Endothelial cell (in vitro differentiated cells): Measurements from ENCODE around the gene CBARP. TPM values are rescaled to one million over a fixed set of nuclear protein-coding genes. Genes with fewer than 3 reads are reported as not detected.

ENCODE experiments used
- DNase-seq: peaks from one replicate; pipeline ENCODE4 v3.0.0; 2021; ENCODE audit warnings: low spot score
- H3K27ac Mint-ChIP-seq: one replicate; pipeline ENCODE4 v1.8.0; 2021; ENCODE audit warnings: mixed read lengths, inconsistent platforms; ENCODE audit not compliant: unreplicated experiment
- H3K27me3 Mint-ChIP-seq: one replicate; pipeline ENCODE4 v1.8.0; 2021; ENCODE audit warnings: mild to moderate bottlenecking, moderate library complexity, mixed read lengths, inconsistent platforms; ENCODE audit not compliant: unreplicated experiment
- H3K36me3 Mint-ChIP-seq: one replicate; pipeline ENCODE4 v1.8.0; 2021; ENCODE audit warnings: mild to moderate bottlenecking, low read depth, mixed read lengths, inconsistent platforms; ENCODE audit not compliant: unreplicated experiment
- H3K4me1 Mint-ChIP-seq: one replicate; pipeline ENCODE4 v1.8.0; 2021; ENCODE audit warnings: mild to moderate bottlenecking, mixed read lengths, inconsistent platforms; ENCODE audit not compliant: unreplicated experiment
- H3K4me3 Mint-ChIP-seq: one replicate; pipeline ENCODE4 v1.8.0; 2021; ENCODE audit warnings: mild to moderate bottlenecking, mixed read lengths, inconsistent platforms; ENCODE audit not compliant: unreplicated experiment
- H3K9me3 Mint-ChIP-seq: one replicate; pipeline ENCODE4 v1.8.0; 2021; ENCODE audit warnings: mixed read lengths, inconsistent platforms; ENCODE audit not compliant: unreplicated experiment
- total RNA-seq: library from RNA; stranded (reverse); fragmentation: NEBNext Ultra II Directional; extraction: Animal tissue kit (Norgen Biotek cat#: 25700); gene quantifications from one replicate; pipeline ENCODE4 v1.2.1, GENCODE V29; 2021; ENCODE audit not compliant: unreplicated experiment
- TF ChIP-seq, protein P1 (sequence below): fragments of 200-600 bp; sonication (generic); IDR thresholded peaks from one replicate; pipeline ENCODE4 v1.5.0; 2021; ENCODE audit warnings: antibody characterized with exemption; ENCODE audit not compliant: unreplicated experiment

The CBARP gene
- total RNA-seq, 1 donor from 2014 or later = 10.4 TPM

DNA sequence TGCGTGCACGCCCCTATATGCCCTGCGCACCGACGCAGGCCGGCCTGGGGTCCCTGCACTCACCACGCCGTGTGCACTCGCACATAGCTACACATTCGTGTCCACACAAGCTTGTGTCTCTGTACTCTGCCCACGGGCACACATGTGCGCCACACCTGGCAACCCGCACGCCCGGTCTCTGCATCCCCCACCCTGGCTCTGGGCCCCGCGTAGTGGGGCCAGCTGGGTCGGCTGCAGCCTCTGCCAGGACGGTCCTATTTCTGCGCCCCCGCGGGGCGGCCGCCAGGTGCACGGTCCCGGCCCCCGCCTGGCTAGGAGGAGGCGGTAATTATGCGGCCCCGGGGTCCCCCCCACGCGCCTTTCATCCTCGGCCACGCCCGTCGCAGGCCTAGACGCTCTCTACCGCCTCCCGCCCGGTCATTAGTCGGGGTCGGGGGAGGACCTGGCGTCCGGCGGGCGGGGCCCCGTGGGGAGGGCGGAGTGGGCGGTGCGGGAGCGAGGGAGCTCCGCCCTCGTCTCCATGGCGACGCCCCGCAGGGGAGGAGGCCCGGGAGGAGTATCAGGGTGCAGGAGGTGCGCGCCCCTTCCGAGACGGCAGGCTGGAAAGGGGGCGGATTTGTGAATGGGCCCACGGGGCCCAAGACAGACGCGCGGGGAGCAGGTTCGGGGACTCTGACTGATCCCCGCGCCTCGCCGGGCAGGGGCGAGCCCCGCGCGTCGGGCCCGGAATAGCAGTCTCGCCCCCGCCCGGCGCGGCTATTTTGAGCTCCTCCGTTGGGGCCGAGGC lies 28.5 kb upstream of the CBARP start:
- no peak overlapping the region for H3K27ac Mint-ChIP-seq
- no peak overlapping the region for H3K4me3 Mint-ChIP-seq
- peaks cover 36% of the 10 kb centered on the region for H3K4me1 Mint-ChIP-seq
- DNase-seq = peak; percentile 78
- H3K36me3 Mint-ChIP-seq = peaks cover 8% of the 10 kb centered on the region
- peaks cover 21% of the 10 kb centered on the region for H3K27me3 Mint-ChIP-seq
- TF ChIP-seq, protein P1, sequence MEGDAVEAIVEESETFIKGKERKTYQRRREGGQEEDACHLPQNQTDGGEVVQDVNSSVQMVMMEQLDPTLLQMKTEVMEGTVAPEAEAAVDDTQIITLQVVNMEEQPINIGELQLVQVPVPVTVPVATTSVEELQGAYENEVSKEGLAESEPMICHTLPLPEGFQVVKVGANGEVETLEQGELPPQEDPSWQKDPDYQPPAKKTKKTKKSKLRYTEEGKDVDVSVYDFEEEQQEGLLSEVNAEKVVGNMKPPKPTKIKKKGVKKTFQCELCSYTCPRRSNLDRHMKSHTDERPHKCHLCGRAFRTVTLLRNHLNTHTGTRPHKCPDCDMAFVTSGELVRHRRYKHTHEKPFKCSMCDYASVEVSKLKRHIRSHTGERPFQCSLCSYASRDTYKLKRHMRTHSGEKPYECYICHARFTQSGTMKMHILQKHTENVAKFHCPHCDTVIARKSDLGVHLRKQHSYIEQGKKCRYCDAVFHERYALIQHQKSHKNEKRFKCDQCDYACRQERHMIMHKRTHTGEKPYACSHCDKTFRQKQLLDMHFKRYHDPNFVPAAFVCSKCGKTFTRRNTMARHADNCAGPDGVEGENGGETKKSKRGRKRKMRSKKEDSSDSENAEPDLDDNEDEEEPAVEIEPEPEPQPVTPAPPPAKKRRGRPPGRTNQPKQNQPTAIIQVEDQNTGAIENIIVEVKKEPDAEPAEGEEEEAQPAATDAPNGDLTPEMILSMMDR = no peak
- no peaks in the 10 kb centered on the region for H3K9me3 Mint-ChIP-seq

DNA sequence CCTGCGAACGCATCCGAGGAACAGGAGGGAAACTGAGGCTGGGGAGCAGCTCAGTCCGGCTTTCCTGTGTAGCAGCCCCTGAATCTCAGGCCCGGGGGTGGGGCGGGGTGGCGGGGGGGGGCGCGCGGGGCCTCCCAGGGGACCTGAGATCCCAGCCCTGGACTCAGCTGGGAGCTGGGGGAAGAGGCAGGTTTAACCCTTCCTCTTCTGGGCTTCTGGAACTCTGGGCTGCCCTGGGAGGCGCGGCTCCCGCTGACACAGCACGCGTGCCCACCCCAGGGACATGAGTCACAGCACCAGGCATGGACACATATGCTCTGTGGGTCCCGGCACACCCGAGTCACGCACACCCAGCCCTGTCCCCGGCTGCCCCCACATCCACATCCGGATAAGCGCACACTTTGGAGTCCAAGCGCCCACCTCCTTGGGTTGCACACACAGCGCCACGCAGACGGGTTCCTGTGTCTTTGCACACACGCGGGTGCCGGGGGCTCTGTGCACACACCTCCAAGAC lies 27.9 kb upstream of the CBARP start:
- no peak for DNase-seq
- no peak overlapping the region for H3K27ac Mint-ChIP-seq
- peaks cover 31% of the 10 kb centered on the region for H3K4me1 Mint-ChIP-seq
- H3K36me3 Mint-ChIP-seq = peaks cover 2% of the 10 kb centered on the region
- peak overlapping the region; percentile 85 for H3K4me3 Mint-ChIP-seq
- H3K27me3 Mint-ChIP-seq = peaks cover 22% of the 10 kb centered on the region
- no peaks in the 10 kb centered on the region for H3K9me3 Mint-ChIP-seq
- TF ChIP-seq, protein P1 = no peak

DNA sequence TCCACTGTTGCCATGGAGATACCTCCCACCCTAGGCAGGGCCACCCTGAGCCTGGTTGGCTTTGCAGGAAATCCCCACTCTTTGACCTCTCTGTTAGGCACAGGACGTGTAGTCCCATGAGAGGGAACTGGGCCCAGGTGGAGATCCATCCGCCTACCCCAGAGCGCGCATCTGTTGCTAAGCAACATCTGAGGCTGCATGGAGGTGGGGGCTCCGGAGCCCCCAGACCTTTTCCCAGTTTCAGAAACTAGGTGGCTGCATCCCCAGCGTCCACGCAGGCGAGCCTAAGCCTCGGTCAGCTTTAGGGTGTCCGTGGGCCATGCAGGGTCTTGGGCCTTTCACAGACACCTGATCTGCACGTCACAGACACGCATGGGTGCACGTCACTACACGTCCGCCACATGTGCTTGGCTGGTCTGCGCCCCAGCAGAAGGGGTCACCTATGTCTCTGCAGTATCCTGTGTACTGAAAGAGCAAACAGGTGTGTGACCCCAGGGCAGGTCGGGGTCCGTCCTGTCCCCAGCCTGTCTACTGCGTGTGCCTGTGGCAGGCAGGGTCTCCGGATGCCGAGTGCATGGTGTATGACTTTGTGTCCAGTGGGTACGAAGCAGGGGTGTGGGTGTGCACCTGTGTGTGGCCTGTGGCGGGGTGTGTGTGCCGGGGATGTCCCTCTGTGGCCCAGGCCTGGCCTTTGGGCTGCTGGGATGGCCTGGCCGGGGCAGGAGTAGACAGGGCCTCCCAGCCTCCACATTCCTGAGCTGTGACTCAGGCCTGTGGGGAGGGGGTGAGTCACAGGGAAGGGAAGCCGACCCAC lies 27.2 kb upstream of the CBARP start:
- Mint-ChIP-seq H3K9me3 (no peaks in the 10 kb centered on the region), H3K27me3 (peaks cover 22% of the 10 kb centered on the region), H3K4me3 (peak overlapping the region; percentile 85), H3K27ac (peak overlapping the region; percentile 30), H3K36me3 (no peaks in the 10 kb centered on the region), H3K4me1 (peaks cover 25% of the 10 kb centered on the region)
- peak; percentile 60 for DNase-seq
- TF ChIP-seq, protein P1 = no peak

DNA sequence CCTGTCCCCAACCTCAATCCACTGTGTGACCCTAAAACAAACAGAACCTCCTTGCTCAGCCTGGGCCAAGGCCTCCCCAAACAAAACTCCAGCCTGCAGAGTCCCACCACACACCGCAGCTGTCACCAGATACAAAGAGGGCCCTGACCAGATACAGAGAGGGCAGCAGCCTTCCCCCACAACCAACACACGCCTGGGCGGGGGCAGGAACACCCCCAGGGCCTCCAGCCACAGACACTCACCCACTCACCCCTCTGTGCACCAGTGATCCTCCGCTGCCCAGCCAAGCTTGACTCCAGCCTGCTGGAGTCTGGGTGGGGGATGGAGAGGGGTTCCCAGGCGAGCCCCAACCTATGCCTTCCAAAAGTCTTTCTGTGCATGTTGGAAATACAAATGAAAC lies 25.4 kb upstream of the CBARP start:
- H3K4me3 Mint-ChIP-seq = no peak overlapping the region
- no peak for DNase-seq
- peaks cover 3% of the 10 kb centered on the region for H3K36me3 Mint-ChIP-seq
- H3K27ac Mint-ChIP-seq = peak overlapping the region; percentile 67
- H3K27me3 Mint-ChIP-seq = peaks cover 24% of the 10 kb centered on the region
- H3K9me3 Mint-ChIP-seq = no peaks in the 10 kb centered on the region
- TF ChIP-seq, protein P1 = no peak
- H3K4me1 Mint-ChIP-seq = peaks cover 37% of the 10 kb centered on the region
